Activated T-cell treated with anti-CD3 and anti-CD28 coated beads, Interleukin-2, amount 50 U/mL, for 4 hours (primary cell): ENCODE results near the gene CSGALNACT2. TPM values are rescaled to one million over a fixed set of nuclear protein-coding genes. Genes with fewer than 3 reads are reported as not detected.
"Not testable (repeated sequence)": the region's sequence is repeated elsewhere in the genome, so short reads cannot be mapped to it uniquely, and the experiment has no call there.

Source experiments
- ATAC-seq, 2 donors: fragments of 200-7000 bp; cut with Tn5 transposase; one replicate each; pipeline ENCODE4 v1.10.0; 2021
- DNase-seq: peaks from one replicate; pipeline ENCODE4 v3.0.0-alpha.2; 2020
- H3K27me3 Mint-ChIP-seq: one replicate; pipeline ENCODE4 v1.8.0; 2021; ENCODE audit warnings: low read depth, mixed read lengths
- H3K36me3 Mint-ChIP-seq: one replicate; pipeline ENCODE4 v1.8.0; 2022; ENCODE audit warnings: mixed read lengths; ENCODE audit not compliant: insufficient read depth
- H3K4me1 Mint-ChIP-seq: one replicate; pipeline ENCODE4 v1.8.0; 2021; ENCODE audit warnings: low read depth, mixed read lengths
- H3K4me3 Mint-ChIP-seq: one replicate; pipeline ENCODE4 v1.8.0; 2021; ENCODE audit warnings: mild to moderate bottlenecking, moderate library complexity, mixed read lengths
- H3K9me3 Mint-ChIP-seq: one replicate; pipeline ENCODE4 v1.8.0; 2021; ENCODE audit warnings: mixed read lengths
- total RNA-seq, 3 donors: library from RNA; stranded (reverse); gene quantifications; one replicate each; pipeline ENCODE4 v1.2.1, GENCODE V29; 2021

The CSGALNACT2 gene
- total RNA-seq, 3 donors from 2014 or later, result 14.7 to 19.5 (median 15.5) TPM

DNA sequence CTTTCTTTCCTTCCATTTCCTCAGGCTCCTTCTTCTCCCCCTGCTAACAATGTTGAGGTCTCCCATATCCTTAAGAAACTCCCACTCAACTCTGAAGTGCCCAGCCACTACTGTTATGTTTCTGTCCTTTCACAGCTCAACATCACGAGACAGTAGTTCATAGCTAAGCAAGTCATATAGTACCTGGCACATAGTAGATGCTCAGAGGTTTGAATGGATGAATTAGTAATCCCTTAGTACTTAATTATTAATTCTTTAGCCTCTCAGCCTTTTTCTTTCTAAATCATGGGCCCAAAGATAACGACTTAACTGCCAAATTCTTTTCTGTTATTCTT, 22.6 kb downstream of the CSGALNACT2 start:
- Mint-ChIP-seq H3K4me1 (peaks cover 55% of the 10 kb centered on the region), H3K27me3 (no peaks in the 10 kb centered on the region), H3K36me3 (peaks cover 33% of the 10 kb centered on the region), H3K4me3 (peak overlapping the region; percentile 6), H3K9me3 (no peaks in the 10 kb centered on the region)
- ATAC-seq (peak; percentile 72 to 79), DNase-seq (no peak)

DNA sequence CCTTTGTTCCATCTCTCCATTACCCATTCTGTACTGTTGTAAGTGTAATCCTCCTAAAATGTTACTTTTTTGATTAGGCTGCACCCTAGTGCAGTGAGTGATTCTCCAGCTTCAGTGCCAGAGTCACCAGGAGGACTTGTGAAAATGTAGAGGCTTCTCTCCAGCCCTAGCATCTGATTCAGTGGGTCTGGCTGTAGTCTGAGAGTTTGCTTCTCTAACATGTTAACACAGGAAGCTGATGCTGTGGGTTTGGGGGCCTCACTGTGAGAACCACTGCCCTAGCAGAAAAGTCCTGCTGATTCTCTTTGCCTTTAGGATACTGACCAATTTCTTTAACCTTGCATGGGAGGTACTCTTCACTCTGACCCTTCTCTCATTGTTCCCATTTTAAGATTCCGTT, 24.4 kb downstream of the CSGALNACT2 start:
- Mint-ChIP-seq H3K36me3 (peaks cover 27% of the 10 kb centered on the region), H3K9me3 (no peaks in the 10 kb centered on the region), H3K27me3 (no peaks in the 10 kb centered on the region), H3K4me3 (no peak overlapping the region), H3K4me1 (peaks cover 49% of the 10 kb centered on the region)
- DNase-seq (no peak), ATAC-seq (no peak)

DNA sequence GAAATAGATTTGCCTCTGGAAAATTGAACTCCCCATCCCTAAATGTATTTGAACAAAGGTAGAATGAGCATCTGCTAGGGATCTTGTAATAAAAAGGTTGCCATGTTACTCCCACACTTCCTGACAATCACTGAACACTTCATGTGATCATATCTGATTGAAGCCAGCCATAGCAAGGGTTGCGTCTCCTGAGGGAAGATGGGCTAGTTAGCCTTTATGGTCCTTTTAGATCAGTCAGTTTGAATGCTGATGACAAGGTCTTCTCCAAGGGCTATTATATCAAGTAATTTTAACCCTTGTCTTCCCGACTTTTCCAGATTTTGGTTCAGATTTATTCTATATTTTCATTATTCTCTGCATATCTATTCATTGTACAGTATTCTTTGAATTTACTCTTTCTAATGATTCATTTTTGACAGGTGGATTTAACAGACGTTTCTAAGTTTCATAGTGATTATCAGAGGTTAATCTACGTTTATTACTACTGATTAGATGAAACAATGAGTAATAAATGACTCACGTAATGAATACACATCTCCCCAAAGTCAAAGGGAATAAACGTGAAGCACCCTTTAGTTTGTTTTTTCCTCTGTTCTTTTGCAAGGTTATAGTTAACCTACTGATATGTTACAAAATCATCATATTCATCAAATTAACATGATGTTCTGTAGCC, 28.1 kb downstream of the CSGALNACT2 start:
- no peaks in the 10 kb centered on the region for H3K27me3 Mint-ChIP-seq
- DNase-seq, result no peak
- H3K36me3 Mint-ChIP-seq, result peaks cover 46% of the 10 kb centered on the region
- ATAC-seq, result peak; percentile 58 to 62
- no peaks in the 10 kb centered on the region for H3K9me3 Mint-ChIP-seq
- peaks cover 37% of the 10 kb centered on the region for H3K4me1 Mint-ChIP-seq
- H3K4me3 Mint-ChIP-seq, result no peak overlapping the region

DNA sequence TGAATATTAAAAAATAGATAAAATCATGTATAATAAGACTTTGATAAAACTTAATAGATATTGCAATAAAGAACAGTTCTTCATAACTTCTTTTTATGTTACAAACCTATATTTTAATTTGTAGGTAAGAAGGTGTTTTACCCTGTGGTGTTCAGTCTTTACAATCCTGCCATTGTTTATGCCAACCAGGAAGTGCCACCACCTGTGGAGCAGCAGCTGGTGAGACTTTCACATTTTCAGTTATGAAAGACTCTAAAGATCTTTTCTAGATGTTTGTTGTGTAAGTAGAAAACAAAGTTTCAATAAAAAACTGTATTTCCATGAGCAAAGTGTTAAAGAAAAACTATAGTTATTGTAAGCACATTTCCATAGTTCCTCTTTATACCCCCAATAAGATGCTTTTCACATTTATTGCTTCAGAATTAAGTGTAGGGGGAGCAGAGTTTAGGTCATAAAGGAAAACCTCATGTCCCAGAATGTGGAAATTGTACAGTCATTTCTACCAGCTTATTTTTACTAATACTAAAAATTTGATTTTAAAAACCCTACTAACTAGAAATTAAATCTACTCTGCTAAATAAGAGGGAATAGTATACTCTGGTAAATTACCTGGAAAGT, 28.7 kb downstream of the CSGALNACT2 start:
- H3K4me1 Mint-ChIP-seq, result peaks cover 36% of the 10 kb centered on the region
- no peak overlapping the region for H3K4me3 Mint-ChIP-seq
- H3K9me3 Mint-ChIP-seq, result no peaks in the 10 kb centered on the region
- DNase-seq, result no peak
- peaks cover 41% of the 10 kb centered on the region for H3K36me3 Mint-ChIP-seq
- no peaks in the 10 kb centered on the region for H3K27me3 Mint-ChIP-seq
- ATAC-seq, result peak; percentile 24 to 27

DNA sequence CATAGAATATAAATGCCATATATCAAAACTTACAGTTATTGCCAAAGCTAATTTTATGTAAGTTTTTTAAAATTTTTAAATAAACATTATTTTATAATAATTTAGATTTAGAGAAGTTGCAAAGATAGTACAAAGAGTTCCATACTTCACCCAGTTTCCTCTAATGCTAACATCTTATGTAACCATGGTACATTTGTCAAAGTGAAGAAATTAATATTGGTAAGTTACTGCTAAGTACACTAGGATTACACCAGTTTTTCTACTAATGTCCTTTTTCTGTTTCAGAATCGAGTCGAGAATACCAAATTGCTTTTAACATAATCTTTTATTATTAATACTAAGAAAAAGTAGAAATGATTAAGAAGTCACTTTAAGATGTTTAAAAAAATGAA, 29.2 kb downstream of the CSGALNACT2 start:
- H3K36me3 Mint-ChIP-seq, result peaks cover 41% of the 10 kb centered on the region
- H3K9me3 Mint-ChIP-seq, result no peaks in the 10 kb centered on the region

DNA sequence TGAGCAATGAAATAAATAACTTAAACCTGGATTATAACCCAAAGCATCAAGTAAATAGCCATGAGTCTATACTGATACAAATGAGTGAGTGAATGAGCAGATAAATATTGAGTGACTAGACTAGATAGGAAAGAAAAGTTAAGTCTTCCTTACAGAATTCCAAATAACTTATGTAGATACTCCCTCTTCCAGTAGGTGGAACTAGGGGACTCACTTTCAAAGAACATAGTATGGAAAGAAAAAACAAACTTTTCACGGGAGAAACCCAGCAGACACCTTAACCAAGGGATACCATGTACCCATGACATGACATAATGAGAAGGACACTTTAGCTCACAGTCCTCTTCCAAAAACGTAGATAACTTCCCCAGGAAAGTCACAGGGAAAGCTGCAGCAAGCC, 32.2 kb downstream of the CSGALNACT2 start:
- ATAC-seq (no peak), DNase-seq (no peak)
- peaks cover 43% of the 10 kb centered on the region for H3K36me3 Mint-ChIP-seq
- H3K4me3 Mint-ChIP-seq, result no peak overlapping the region
- peaks cover 28% of the 10 kb centered on the region for H3K4me1 Mint-ChIP-seq
- H3K9me3 Mint-ChIP-seq, result no peaks in the 10 kb centered on the region
- no peaks in the 10 kb centered on the region for H3K27me3 Mint-ChIP-seq

More for the DNA sequence above, 29.2 kb downstream of the CSGALNACT2 start:
- peaks cover 36% of the 10 kb centered on the region for H3K4me1 Mint-ChIP-seq
- H3K27me3 Mint-ChIP-seq, result no peaks in the 10 kb centered on the region
- ATAC-seq, result no peak
- DNase-seq, result no peak
- no peak overlapping the region for H3K4me3 Mint-ChIP-seq

DNA sequence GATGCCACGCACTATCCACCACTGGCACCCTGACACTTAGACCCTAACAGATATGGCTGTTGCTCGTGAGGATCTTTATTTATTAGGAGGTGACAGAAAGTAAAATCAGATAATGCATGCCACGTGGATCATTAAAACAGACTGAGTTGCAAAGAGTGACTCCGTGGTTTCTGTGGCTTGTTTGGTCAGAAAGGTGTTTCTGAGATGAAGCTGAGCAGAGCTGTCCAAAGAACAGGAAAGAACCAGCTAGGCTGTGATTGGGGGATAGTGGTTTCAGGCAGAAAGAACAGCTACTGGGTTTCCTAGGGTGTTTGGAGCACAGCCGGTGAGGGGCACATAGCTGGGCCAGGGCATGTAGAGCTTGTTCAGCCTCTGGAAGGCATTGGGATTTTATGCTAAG, 34.4 kb downstream of the CSGALNACT2 start:
- Mint-ChIP-seq H3K9me3 (no peaks in the 10 kb centered on the region), H3K27me3 (no peaks in the 10 kb centered on the region), H3K4me1 (peaks cover 21% of the 10 kb centered on the region), H3K36me3 (peaks cover 62% of the 10 kb centered on the region), H3K4me3 (no peak overlapping the region)
- peak in 1 of 2 donors; percentile 21 for ATAC-seq
- no peak for DNase-seq

DNA sequence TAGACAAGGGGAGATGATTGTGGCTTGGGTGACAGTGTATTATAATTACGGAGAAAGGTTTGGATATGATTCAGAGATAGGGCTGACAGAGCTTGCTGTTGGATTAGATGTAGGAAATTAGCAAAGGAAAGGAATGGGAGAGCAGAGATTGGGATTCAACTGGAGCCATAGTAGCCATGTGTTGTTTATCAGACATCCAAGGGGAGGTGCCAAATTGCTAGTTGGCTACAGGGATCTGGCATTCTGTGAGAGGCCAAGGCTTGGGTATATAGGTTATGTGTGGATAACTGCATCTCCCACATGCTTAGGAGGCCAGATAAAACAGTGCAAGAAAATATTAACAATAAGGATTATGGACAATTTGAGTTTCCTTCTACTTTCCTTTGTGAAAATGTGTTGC, 34.9 kb downstream of the CSGALNACT2 start:
- Mint-ChIP-seq H3K27me3 (no peaks in the 10 kb centered on the region), H3K9me3 (no peaks in the 10 kb centered on the region), H3K4me3 (no peak overlapping the region), H3K36me3 (peaks cover 66% of the 10 kb centered on the region), H3K4me1 (peaks cover 21% of the 10 kb centered on the region)
- no peak for DNase-seq
- ATAC-seq, result no peak

DNA sequence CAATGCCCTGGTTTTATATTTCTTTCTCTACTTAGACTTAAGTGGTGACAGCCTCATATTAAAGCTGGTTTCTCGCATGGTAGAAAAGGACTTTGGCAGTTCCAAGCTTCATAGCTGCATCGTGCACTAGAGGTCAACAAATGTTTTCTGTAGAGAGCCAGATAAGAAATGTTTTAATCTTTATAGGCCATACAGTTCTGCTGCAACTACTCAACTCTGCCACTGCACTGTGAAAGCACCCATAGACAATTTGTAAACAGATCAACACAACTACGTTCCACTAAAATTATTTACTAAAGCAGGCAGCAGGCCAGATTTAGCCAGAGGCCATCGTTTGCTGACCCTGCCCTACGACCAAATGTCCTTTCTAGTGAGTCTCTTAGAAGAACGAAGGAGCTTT, 36.7 kb downstream of the CSGALNACT2 start:
- no peak for ATAC-seq
- H3K36me3 Mint-ChIP-seq, result peaks cover 66% of the 10 kb centered on the region

DNA sequence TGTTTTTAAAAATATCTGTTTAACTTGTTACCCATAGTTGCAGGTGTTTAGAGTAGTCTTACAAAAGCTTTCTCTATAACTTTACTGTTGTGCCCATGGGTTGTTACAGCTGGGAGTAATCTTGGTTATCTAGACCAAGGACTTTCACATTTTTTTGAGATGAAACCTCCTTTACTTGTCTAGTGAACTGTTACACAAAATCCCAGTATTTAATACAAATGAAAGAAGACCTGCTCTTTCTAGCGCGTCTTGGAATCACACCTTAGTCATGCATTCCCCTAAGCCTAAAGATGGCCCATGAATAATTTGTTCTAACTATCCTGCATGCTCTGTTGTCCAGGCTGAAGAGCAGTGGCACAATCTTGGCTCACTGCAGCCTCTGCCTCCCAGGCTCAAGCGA, 38.0 kb downstream of the CSGALNACT2 start:
- no peak overlapping the region for H3K4me3 Mint-ChIP-seq

More for the DNA sequence above, 36.7 kb downstream of the CSGALNACT2 start:
- peaks cover 4% of the 10 kb centered on the region for H3K9me3 Mint-ChIP-seq
- no peak for DNase-seq
- peaks cover 21% of the 10 kb centered on the region for H3K4me1 Mint-ChIP-seq
- H3K27me3 Mint-ChIP-seq, result no peaks in the 10 kb centered on the region
- H3K4me3 Mint-ChIP-seq, result no peak overlapping the region

DNA sequence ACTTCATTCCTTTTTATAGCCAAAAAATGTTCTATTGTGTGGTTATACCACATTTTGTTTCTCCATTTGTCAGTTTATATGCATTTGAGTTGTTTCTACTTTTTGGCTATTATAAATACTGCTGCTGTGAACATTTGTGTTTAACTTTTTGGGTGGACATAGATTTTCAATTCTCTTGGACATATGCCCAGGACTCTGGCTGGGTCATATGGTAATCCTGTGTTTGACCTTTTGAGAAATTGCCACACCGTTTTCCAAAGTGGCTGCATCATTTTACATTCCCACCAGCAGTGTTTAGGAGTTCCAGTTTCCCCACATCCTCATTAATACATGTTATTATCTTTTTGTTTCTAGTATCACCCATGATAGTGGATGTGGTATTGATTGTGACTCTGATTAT, 39.4 kb downstream of the CSGALNACT2 start:
- no peak for ATAC-seq
- Mint-ChIP-seq H3K4me3 (no peak overlapping the region), H3K4me1 (peaks cover 5% of the 10 kb centered on the region), H3K36me3 (peaks cover 70% of the 10 kb centered on the region), H3K27me3 (no peaks in the 10 kb centered on the region), H3K9me3 (peaks cover 4% of the 10 kb centered on the region)
- no peak for DNase-seq

More for the DNA sequence above, 38.0 kb downstream of the CSGALNACT2 start:
- peaks cover 15% of the 10 kb centered on the region for H3K4me1 Mint-ChIP-seq
- no peak for ATAC-seq
- DNase-seq, result no peak
- H3K27me3 Mint-ChIP-seq, result no peaks in the 10 kb centered on the region
- peaks cover 4% of the 10 kb centered on the region for H3K9me3 Mint-ChIP-seq
- H3K36me3 Mint-ChIP-seq, result peaks cover 66% of the 10 kb centered on the region

DNA sequence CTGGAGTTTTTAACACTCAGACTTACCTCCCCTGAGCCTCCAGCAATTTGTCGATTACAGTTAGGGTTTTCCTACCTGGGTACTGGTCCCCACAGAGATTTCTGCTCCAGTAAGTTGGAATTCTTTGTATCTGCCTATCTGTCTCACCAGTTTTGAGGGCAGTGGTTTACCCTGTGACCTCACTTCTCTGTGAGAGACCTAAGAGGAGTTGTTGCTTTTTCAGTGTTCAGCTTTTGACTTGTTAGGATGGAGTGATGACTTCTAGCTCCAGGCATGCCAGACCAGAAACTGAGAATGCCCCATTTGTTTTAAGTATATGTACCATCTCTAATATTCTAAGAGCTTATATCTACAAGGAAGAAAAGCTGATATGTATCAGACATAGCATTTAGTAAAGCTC, 42.9 kb downstream of the CSGALNACT2 start:
- H3K9me3 Mint-ChIP-seq, result peaks cover 4% of the 10 kb centered on the region
- no peak for ATAC-seq
- no peak overlapping the region for H3K4me3 Mint-ChIP-seq
- no peaks in the 10 kb centered on the region for H3K4me1 Mint-ChIP-seq
- H3K36me3 Mint-ChIP-seq, result peaks cover 71% of the 10 kb centered on the region
- H3K27me3 Mint-ChIP-seq, result no peaks in the 10 kb centered on the region
- DNase-seq, result no peak

DNA sequence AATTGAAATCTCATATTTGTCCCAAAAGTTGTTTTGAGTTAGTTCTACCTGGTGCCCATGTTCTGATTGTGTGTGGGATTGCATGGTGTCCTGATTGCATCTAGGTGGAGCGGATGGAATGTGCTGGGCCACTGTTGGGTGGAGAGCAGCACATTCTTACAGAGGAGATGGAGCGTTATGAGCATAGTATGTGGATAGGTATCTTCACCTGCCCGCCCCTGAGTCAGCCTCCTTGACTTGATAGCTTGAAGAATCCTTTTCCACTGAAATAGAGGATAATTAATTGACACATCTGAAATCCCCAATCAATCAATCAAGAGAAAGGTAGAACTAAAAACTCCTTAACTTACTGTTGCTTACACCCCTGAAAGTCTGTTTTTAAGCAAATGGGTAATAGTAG, 45.5 kb downstream of the CSGALNACT2 start:
- H3K27me3 Mint-ChIP-seq, H3K4me1 Mint-ChIP-seq: not testable (repeated sequence)
- peaks cover 69% of the 10 kb centered on the region for H3K36me3 Mint-ChIP-seq

DNA sequence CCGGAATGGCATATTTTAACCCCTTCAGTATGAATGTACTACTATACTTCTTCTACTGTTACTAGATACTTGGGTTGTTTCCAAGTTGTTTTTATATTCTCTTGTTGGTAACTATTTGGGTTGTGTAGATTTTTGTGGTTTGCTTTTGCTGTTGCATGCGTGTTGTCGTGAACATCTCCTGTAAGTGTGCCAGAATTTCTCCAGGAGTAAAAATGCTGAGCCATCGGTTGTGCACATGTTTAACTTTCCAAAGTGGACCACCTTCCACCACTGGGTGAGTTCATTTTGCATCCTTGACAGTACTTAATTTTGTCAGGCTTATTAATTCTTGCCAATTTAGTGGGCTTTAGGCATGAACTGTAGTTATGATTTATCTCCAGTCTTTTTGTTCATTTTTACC, 47.9 kb downstream of the CSGALNACT2 start:
- ATAC-seq (no peak), DNase-seq (no peak)
- H3K4me1 Mint-ChIP-seq, result no peaks in the 10 kb centered on the region
- H3K36me3 Mint-ChIP-seq, result peaks cover 56% of the 10 kb centered on the region
- no peak overlapping the region for H3K4me3 Mint-ChIP-seq
- no peaks in the 10 kb centered on the region for H3K9me3 Mint-ChIP-seq
- H3K27me3 Mint-ChIP-seq, result no peaks in the 10 kb centered on the region

More for the DNA sequence above, 45.5 kb downstream of the CSGALNACT2 start:
- H3K4me3 Mint-ChIP-seq, H3K9me3 Mint-ChIP-seq, DNase-seq, ATAC-seq: not testable (repeated sequence)

DNA sequence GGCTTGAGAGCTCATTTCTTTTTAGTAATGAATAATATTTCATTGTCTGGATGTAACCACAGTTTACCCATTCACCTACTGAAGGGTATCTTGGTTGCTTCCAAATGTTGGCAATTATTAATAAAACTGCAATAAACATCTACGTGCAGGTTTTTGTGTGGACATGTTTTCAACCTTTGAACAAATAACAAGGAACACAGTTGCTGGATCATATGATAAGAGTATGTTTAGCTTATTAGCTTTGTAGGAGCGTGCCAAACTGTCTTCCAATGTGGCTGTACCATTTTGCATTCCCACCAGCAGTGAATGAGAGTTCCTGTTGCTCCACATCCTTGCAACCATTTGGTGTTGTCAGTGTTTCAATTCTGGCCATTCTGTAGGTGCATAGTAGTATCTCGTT, 49.0 kb downstream of the CSGALNACT2 start:
- H3K27me3 Mint-ChIP-seq, result no peaks in the 10 kb centered on the region
- no peak for DNase-seq
- H3K4me3 Mint-ChIP-seq, result no peak overlapping the region
- H3K9me3 Mint-ChIP-seq, result no peaks in the 10 kb centered on the region
- ATAC-seq, result no peak
- H3K4me1 Mint-ChIP-seq, result no peaks in the 10 kb centered on the region
- peaks cover 52% of the 10 kb centered on the region for H3K36me3 Mint-ChIP-seq
